ENCODE results near the gene KRTAP10-6. TPM values are rescaled to one million over a fixed set of nuclear protein-coding genes. Genes with fewer than 3 reads are reported as not detected.

KRTAP10-6 gene
- total RNA-seq, 6 experiments from 2014 or later = not detected

GRCh38 chr21:44544566-44544965 lies 47.7 kb downstream of the KRTAP10-6 start:
- Histone ChIP-seq H3K4me3 (no peak overlapping the region), H3K4me1 (no peaks in the 10 kb centered on the region), H3K27me3 (no peaks in the 10 kb centered on the region), H3K9me3 (no peaks in the 10 kb centered on the region), H3K27ac (no peak overlapping the region), H3K36me3 (no peaks in the 10 kb centered on the region)
- no peak for DNase-seq
- intact Hi-C loops (cut with DNase I) = no loop called here
- WGBS (ENCODE audit: insufficient coverage, low coverage, low lambda C conversion rate, missing lambda C conversion rate) = 40% methylated on average over 2 of the region's 3 CpGs
- no peak for TF ChIP-seq POLR2A (IDR thresholded peaks at IDR 0.05)
- no peak for TF ChIP-seq CTCF (IDR thresholded peaks at IDR 0.05)
- no peak for ATAC-seq

- DNase-seq (no peak), ATAC-seq (no peak)
- 60% methylated on average over 1 of the region's 1 CpG for WGBS (ENCODE audit: insufficient coverage, low coverage, low lambda C conversion rate, missing lambda C conversion rate)
- intact Hi-C loops (cut with DNase I) = no loop called here
- no peak for TF ChIP-seq CTCF (IDR thresholded peaks at IDR 0.05)
- TF ChIP-seq POLR2A (IDR thresholded peaks at IDR 0.05) = no peak
- Histone ChIP-seq H3K27ac (no peak overlapping the region), H3K36me3 (no peaks in the 10 kb centered on the region), H3K27me3 (no peaks in the 10 kb centered on the region), H3K9me3 (no peaks in the 10 kb centered on the region), H3K4me3 (no peak overlapping the region), H3K4me1 (no peaks in the 10 kb centered on the region)
Observed at GRCh38 chr21:44542716-44543115, 49.6 kb downstream of the KRTAP10-6 start.

Other genes starting within 250 kb of the KRTAP10-6 start
- gene TRPM2, start 238.9 kb downstream of the KRTAP10-6 start, total RNA-seq = 1 to 10 TPM in 4 of 6 experiments, under 1 TPM in 2; 0.92 to 2.0 (median 1.2) TPM
- gene LRRC3, start 137.0 kb downstream of the KRTAP10-6 start, total RNA-seq = 10 to 100 TPM in 5 of 6 experiments, 1 to 10 TPM in 1; 7.5 to 19.3 (median 13.9) TPM
- gene KRTAP10-1, start 52.3 kb downstream of the KRTAP10-6 start, total RNA-seq = not detected
- gene KRTAP10-2, start 41.0 kb downstream of the KRTAP10-6 start, total RNA-seq = not detected
- gene KRTAP10-3, start 33.7 kb downstream of the KRTAP10-6 start, total RNA-seq = not detected
- gene KRTAP10-4, start 18.8 kb downstream of the KRTAP10-6 start, total RNA-seq = not detected
- gene KRTAP10-5, start 11.9 kb downstream of the KRTAP10-6 start, total RNA-seq = not detected
- gene KRTAP10-7, start 8.1 kb upstream of the KRTAP10-6 start, total RNA-seq = not detected
- not detected for gene KRTAP10-8, start 19.6 kb upstream of the KRTAP10-6 start, total RNA-seq
- not detected for gene KRTAP10-9, start 34.6 kb upstream of the KRTAP10-6 start, total RNA-seq
- not detected for gene KRTAP10-10, start 44.9 kb upstream of the KRTAP10-6 start, total RNA-seq
- not detected for gene KRTAP10-11, start 53.9 kb upstream of the KRTAP10-6 start, total RNA-seq
- not detected for gene KRTAP12-4, start 62.2 kb upstream of the KRTAP10-6 start, total RNA-seq
- gene KRTAP12-3, start 65.4 kb upstream of the KRTAP10-6 start, total RNA-seq = not detected
- gene KRTAP12-2, start 74.4 kb upstream of the KRTAP10-6 start, total RNA-seq = not detected
- gene KRTAP12-1, start 89.7 kb upstream of the KRTAP10-6 start, total RNA-seq = not detected
- gene KRTAP10-12, start 104.7 kb upstream of the KRTAP10-6 start, total RNA-seq = not detected
- not detected for gene TSPEAR, start 119.1 kb upstream of the KRTAP10-6 start, total RNA-seq
- gene UBE2G2, start 209.3 kb upstream of the KRTAP10-6 start, total RNA-seq = 10 to 100 TPM; 41.5 to 54.6 (median 49.9) TPM
- gene SUMO3, start 225.6 kb upstream of the KRTAP10-6 start, total RNA-seq = 10 to 100 TPM; 33.4 to 41.2 (median 36.6) TPM

Data from right lobe of liver (tissue), 6 donors.